NCI-H1092 treated with DMSO at 0.1 percent for 48 hours (cell line): ENCODE measurements around the gene GPC6.
"Not testable (repeated sequence)": the region's sequence is repeated elsewhere in the genome, so short reads cannot be mapped to it uniquely, and the experiment has no call there.

Experiments used
- DNase-seq: peaks from one replicate; lab custom pipeline; 2025; lab: John Stamatoyannopoulos, UW

GPC6 gene

DNA sequence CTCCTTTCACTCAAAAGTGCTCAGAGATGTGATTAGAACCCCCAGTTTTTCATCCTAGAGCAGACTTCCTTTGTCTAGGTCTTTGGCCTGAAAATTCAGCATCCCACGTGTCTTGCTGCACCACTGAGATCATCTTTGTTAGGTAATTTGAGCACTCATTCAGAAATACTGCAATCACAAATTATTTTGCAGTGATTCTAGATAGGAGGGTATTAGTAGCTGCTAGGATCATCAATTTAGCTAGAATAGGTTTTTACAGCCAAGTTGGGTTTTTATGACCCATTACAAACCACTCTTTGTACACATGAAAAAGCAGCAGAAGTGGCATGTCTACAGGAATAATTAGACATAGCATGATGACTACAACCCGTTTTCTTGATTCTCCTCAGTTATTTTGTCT is 219.6 kb downstream of the GPC6 start:
- no peak for DNase-seq

DNA sequence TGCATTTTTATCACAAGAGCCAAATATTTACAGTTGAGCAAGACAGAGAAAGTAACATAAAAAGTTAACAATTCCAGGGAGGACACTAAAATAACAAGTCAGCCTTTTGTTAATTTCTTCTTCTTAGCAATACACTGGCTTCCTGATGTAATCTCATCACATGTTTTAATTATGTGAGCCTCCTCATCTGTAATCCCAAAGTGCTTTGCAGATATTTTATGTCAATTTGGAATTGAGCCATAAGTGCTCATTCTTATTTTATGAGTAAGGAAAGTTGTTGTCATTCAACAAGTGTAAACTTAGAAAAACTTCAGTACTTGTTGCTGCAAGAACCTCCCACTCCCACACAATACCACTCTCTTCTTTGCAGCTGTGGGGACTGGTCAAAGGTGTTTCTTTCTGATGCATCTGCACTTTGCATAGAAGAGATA is 223.6 kb downstream of the GPC6 start:
- no peak for DNase-seq

DNA sequence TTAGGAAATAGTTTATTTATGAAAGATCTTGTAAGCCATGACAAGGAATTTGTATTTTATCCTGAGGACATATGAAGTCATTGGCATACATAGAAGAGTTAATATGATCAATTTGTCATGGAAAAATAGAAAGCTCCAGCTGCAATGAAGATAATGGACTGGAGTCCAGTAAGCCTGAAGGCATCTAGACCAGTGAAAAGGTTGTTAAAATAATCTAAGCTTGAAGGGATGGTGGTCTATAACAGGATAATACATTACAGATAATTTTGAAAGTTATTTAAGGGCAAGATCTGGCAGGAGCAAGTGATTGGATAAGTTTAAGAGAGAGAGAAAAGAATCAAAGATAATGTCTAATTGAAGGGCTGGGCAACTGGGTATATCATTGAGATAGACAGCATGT is 224.2 kb downstream of the GPC6 start:
- DNase-seq, result no peak

GRCh38 chr13:93454676-93455235 is 228.1 kb downstream of the GPC6 start:
- not testable (repeated sequence) for DNase-seq

DNA sequence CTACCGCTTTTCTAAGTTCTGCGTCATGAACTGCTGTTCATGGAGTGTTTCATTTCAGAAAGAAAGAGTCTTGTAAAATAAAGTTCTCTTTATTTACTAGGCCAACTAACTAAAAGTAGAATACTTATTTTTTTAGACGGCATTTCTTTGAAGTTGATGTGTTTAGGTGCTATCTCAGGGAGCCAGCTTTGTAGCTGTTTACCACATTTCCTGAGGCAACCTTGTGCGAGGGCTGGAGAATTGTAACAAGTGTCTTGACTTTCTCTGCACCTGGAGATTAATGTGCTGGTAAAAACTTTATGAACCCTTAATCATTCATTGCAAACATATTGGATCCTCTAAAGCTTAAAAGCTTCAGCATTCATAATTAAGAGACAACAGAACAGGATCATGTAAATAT is 229.3 kb downstream of the GPC6 start:
- DNase-seq, result no peak

DNA sequence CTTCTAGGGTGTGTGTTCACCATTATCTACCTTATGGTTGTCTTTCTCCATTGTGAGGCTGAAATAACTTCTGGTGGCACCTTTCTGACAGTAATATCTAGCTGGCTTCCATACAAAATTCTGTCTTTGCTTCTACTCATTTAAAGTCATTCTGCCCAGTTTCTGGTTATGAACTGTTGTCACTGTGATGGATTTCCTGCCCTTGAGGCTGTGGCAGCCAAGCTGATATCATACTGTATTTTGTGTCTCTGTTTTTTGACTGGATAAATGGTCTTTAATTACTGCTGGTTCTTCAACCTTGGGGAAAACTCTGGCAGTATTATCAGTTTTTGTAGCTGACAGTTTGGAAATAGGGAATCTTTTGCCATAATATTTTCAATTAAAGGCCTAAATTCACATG is 233.4 kb downstream of the GPC6 start:
- no peak for DNase-seq

DNA sequence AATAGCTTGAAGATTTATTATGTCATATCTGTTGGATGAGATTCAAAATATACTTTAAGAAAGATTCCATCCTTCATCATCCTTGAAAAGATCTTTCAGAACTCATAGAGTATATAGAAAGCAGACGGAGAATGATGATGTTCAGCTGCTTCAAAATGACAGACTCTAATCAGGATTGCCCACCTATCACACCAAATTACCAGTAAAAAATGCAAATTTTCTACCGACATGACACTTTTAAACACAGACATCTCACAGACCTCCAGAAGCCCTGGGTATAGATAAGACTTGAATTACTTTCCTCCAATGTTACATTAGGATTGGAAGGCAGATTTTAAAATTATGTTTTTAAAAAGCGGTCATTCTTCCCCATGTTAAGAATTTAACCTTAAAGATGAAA is 235.5 kb downstream of the GPC6 start:
- DNase-seq, result no peak

- DNase-seq, result no peak
These were observed 240.0 kb downstream of the GPC6 start for GRCh38 chr13:93466502-93467036.

DNA sequence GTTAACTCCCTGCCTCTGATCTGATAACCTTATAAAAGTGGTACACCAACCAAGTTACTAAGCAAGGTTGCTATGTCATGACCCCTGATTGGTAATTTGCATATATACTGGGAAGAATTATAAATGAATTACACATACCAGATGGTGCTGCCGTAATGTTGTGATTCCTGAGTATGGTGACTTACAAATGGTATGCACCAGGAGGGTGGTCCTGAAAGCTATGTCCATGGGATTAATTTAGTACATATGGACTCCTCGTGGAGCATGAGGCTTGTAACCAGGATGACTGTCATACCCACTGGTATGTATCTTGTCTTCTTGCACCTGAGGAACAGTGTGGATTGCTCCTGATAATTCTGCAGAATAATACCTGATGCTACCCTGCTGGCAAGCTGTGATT is 240.6 kb downstream of the GPC6 start:
- DNase-seq, result no peak

- DNase-seq, result no peak
These were observed 241.8 kb downstream of the GPC6 start for GRCh38 chr13:93468433-93468832.

DNA sequence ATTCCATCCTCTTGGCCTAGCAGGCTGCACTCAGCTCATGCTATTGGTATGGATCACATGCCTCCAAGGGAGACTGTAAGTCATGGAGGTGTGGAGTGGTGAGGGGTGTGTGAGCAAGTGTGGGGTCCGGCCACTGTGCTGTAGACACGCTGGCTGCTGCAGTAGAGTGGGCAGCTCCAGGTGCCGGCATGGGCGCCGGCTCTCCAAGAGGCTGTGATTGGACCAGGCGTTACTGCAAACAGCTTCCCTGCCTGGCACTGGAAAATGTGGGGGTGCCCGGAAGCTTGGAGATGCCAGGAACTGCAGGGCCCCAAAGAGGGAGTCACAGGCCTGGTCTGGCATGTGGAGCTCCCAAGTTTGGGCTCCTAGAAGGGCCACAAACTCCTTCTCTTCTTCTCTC is 245.7 kb downstream of the GPC6 start:
- no peak for DNase-seq

GRCh38 chr13:93472814-93473296 is 246.2 kb downstream of the GPC6 start:
- no peak for DNase-seq

- no peak for DNase-seq
These were observed 247.0 kb downstream of the GPC6 start for GRCh38 chr13:93473441-93474270.

- DNase-seq, result no peak
These were observed 249.6 kb downstream of the GPC6 start for GRCh38 chr13:93476175-93476574.

DNA sequence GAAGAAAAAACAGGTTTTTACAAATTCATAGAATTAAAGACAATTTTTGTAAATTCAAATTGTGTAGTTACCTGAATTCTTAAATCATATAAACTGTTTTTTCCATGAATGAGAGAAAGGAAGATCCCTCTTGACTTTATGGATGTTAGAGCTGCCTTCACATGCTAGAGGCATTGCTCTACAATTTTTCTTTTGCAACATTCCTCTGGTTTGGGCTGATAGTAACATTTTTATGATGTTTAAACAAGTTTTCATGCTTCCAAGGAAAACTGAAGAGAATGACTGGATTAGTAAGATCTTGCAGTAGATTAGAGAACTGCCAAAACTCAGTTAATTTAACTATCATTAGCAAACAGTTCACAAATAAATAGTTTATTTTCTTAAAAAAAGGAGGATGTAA is 250.6 kb downstream of the GPC6 start:
- DNase-seq, result no peak

- no peak for DNase-seq
These were observed 254.0 kb downstream of the GPC6 start for GRCh38 chr13:93480553-93481106.

DNA sequence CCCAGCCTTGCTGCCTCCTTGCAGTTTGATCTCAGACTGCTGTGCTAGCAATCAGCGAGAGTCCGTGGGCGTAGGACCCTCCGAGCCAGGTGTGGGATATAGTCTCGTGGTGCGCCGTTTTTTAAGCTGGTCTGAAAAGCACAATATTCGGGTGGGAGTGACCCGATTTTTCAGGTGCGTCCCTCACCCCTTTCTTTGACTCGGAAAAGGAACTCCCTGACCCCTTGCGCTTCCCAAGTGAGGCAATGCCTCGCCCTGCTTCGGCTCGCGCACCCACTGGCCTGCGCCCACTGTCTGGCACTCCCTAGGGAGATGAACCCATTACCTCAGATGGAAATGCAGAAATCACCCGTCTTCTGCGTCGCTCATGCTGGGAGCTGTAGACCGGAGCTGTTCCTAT is 269.5 kb downstream of the GPC6 start:
- DNase-seq, result not testable (repeated sequence)

GRCh38 chr13:93496985-93497673 is 270.5 kb downstream of the GPC6 start:
- DNase-seq, result peak; percentile 50

- no peak for DNase-seq
These were observed 273.4 kb downstream of the GPC6 start for GRCh38 chr13:93499991-93500390.

- DNase-seq, result no peak
These were observed 275.5 kb downstream of the GPC6 start for GRCh38 chr13:93502071-93502470.

DNA sequence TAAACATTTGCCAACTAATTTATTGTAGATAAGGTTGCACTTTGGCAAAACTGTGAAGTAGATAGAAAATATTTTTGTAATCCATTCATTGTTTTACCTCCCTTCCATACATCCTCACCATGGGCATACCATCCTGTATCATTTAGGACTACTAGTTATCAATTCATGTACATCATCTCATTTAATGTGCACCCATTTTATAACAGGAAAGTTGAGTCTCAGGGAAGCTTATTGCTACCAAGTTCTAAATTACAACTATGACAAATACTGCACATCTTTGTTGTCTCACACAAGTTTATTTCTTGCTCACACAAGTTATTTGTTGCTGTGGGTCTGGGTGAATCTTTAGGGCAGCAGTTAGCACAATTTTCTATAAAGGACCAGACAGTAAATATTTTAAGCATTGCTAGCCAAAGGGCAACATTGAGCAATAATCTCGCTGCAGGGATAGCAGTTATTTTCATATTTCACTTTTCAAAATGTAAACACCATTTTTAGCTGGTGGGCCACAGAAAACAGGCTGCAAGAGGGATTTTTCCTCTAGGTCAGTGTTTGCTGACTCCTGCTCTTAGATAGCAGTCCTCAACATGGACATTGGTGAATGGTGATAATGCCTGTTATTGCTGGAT is 276.5 kb downstream of the GPC6 start:
- DNase-seq, result no peak
